Endothelial cell of umbilical vein (primary cell): ENCODE data around the gene PROM1.

Source experiments
- CTCF ChIP-seq, 2 donors: IDR thresholded peaks; 1 replicate in 1 of 2; 2 replicates in 1 of 2; pipeline ENCODE4 v1.5.1; 2011; ENCODE audit warnings: low read length in 2 of 2, mild to moderate bottlenecking in 2 of 2, moderate library complexity in 2 of 2, control low read depth in 1 of 2, inconsistent platforms in 1 of 2, low read depth in 1 of 2; ENCODE audit not compliant: insufficient read depth in 1 of 2; ENCODE audit errors: extremely low read depth in 1 of 2
- EZH2 ChIP-seq: IDR thresholded peaks from 2 replicates; pipeline ENCODE4 v1.6.1; 2012; ENCODE audit warnings: borderline replicate concordance, low read depth, mild to moderate bottlenecking, moderate library complexity, low read length, inconsistent platforms; ENCODE audit not compliant: severe bottlenecking
- MYC ChIP-seq: IDR thresholded peaks from one replicate; pipeline ENCODE4 v1.6.1; 2011; ENCODE audit warnings: mild to moderate bottlenecking, low read depth, low read length
- POLR2A ChIP-seq: IDR thresholded peaks from 2 replicates; pipeline ENCODE4 v1.6.1; 2012; ENCODE audit warnings: low read depth, mild to moderate bottlenecking, control low read depth, low read length
- POLR2AphosphoS5 ChIP-seq: IDR thresholded peaks from 2 replicates; pipeline ENCODE4 v1.6.1; 2012; ENCODE audit warnings: low read depth, mild to moderate bottlenecking, control low read depth, low read length, moderate library complexity; ENCODE audit not compliant: insufficient read depth
- TF ChIP-seq, protein P1 (sequence below): IDR thresholded peaks from 2 replicates; pipeline ENCODE4 v1.6.1; 2011; ENCODE audit not compliant: insufficient read depth, insufficient read length

DNA sequence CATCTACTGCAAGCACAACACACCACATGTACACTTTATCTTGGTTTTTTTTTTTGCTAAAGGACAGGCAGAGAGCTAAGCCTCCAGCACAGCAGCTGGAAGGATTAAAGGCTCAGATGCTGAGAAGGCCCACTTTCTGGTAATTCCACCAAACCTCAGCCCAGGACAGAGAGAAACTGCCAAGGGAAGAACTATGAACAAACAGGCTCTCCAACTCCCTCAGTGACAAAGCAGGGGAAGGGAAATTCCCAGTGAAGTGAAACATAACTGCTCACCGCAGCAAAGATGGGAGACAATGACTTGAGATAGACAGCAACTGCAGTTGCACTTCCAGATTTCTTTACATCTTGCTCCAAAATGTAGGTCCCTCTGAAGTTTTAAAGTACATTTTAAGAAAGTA lies 4.8 kb downstream of the PROM1 start:
- no peak for TF ChIP-seq POLR2A
- TF ChIP-seq CTCF (IDR thresholded peaks at IDR 0.05; ENCODE audit: extremely low read depth in 1 of 2, insufficient read depth in 1 of 2, low read depth in 1 of 2, low read length in 2 of 2) = no peak
- no peak for TF ChIP-seq EZH2
- TF ChIP-seq, protein P1, sequence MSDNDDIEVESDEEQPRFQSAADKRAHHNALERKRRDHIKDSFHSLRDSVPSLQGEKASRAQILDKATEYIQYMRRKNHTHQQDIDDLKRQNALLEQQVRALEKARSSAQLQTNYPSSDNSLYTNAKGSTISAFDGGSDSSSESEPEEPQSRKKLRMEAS = no peak
- TF ChIP-seq POLR2AphosphoS5 = no peak
- TF ChIP-seq MYC = no peak
